ENCODE results near the gene MED13L.

Gene MED13L

GRCh38 chr12:116294454-116295165, 17.1 kb upstream of the MED13L start:
- TF ChIP-seq CTCF (IDR thresholded peaks at IDR 0.05), result no peak

- no peak for TF ChIP-seq CTCF (IDR thresholded peaks at IDR 0.05)
Measured at GRCh38 chr12:116293687-116294453, 16.4 kb upstream of the MED13L start.

- TF ChIP-seq CTCF (IDR thresholded peaks at IDR 0.05), result no peak
Measured at GRCh38 chr12:116291218-116291617, 13.7 kb upstream of the MED13L start.

GRCh38 chr12:116288735-116289134, 11.2 kb upstream of the MED13L start:
- no peak for TF ChIP-seq CTCF (IDR thresholded peaks at IDR 0.05)

GRCh38 chr12:116287842-116288301, 10.4 kb upstream of the MED13L start:
- no peak for TF ChIP-seq CTCF (IDR thresholded peaks at IDR 0.05)

GRCh38 chr12:116284396-116284795, 6.9 kb upstream of the MED13L start:
- no peak for TF ChIP-seq CTCF (IDR thresholded peaks at IDR 0.05)

GRCh38 chr12:116282371-116283286, 5.1 kb upstream of the MED13L start:
- TF ChIP-seq CTCF (IDR thresholded peaks at IDR 0.05), result no peak
